GM12865 (cell line): ENCODE results near the gene MARCHF5.
A peak's percentile ranks its signal among the peaks of the same experiment; 100 is the strongest.

Source experiments
- DNase-seq: peaks from one replicate; pipeline ENCODE4 v3.0.0; 2010; ENCODE audit warnings: low read depth
- H3K4me3 ChIP-seq: 2 replicates; pipeline ENCODE4 v1.5.1; 2011; ENCODE audit warnings: mild to moderate bottlenecking, low read depth, low read length, control low read depth
- CTCF ChIP-seq: IDR thresholded peaks from 2 replicates; pipeline ENCODE4 v1.5.1; 2011; ENCODE audit warnings: low read length, control low read depth, low read depth, inconsistent platforms; ENCODE audit not compliant: insufficient read depth; ENCODE audit errors: missing control alignments

MARCHF5 gene

GRCh38 chr10:92264249-92264648, 26.7 kb upstream of the MARCHF5 start:
- H3K4me3 ChIP-seq, result no peak overlapping the region
- TF ChIP-seq CTCF, result no peak
- no peak for DNase-seq

- H3K4me3 ChIP-seq, result no peak overlapping the region
- no peak for TF ChIP-seq CTCF
- DNase-seq, result peak; percentile 34
These were observed 25.2 kb upstream of the MARCHF5 start for GRCh38 chr10:92265687-92266258.

GRCh38 chr10:92267343-92267742, 23.6 kb upstream of the MARCHF5 start:
- no peak for TF ChIP-seq CTCF
- peak; percentile 42 for DNase-seq
- no peak overlapping the region for H3K4me3 ChIP-seq

GRCh38 chr10:92268748-92269147, 22.2 kb upstream of the MARCHF5 start:
- no peak for TF ChIP-seq CTCF
- DNase-seq, result peak; percentile 14
- H3K4me3 ChIP-seq, result no peak overlapping the region

- no peak for DNase-seq
- TF ChIP-seq CTCF, result no peak
These were observed 16.9 kb upstream of the MARCHF5 start for GRCh38 chr10:92274071-92274470.

GRCh38 chr10:92278996-92279696, 11.8 kb upstream of the MARCHF5 start:
- no peak for DNase-seq
- no peak overlapping the region for H3K4me3 ChIP-seq
- TF ChIP-seq CTCF, result no peak

More at GRCh38 chr10:92274071-92274470, 16.9 kb upstream of the MARCHF5 start:
- H3K4me3 ChIP-seq, result no peak overlapping the region
